ENCODE results near the gene ALDH1A2.

The ALDH1A2 gene

DNA sequence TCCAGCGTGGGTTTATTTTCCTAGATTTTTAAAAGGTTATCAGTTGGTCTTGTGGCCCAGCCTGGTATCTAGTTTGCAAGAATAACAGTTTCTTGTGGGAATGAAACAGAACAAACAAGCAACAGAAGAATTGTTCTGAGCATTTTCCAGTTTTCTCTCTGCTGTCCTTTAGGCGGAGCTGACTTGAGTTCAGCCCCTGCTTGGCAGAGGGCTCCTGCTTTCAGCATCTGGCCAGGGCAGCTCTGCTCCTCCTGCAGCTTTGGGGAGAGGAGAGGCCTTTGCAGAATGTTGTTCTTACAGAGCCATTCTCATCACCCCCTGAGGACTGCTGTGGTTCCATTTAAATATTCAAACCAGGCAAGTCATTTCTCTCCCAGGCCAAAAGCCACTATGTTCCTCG is 117.7 kb downstream of the ALDH1A2 start:
- H3K9me3 ChIP-seq (ENCODE audit: insufficient read depth, low read length): no peaks in the 10 kb centered on the region
- no peaks in the 10 kb centered on the region for H4K20me1 ChIP-seq (ENCODE audit: insufficient read depth, low read length)
- no peaks in the 10 kb centered on the region for H3K79me2 ChIP-seq (ENCODE audit: low read length)
- H3K36me3 ChIP-seq (replicated peaks; ENCODE audit: low read depth, low read length): no peaks in the 10 kb centered on the region
- H3K9ac ChIP-seq (ENCODE audit: low read length): no peak overlapping the region
- no peak overlapping the region for H3K4me2 ChIP-seq (ENCODE audit: low read length)
- H3K4me1 ChIP-seq (ENCODE audit: low read length): no peaks in the 10 kb centered on the region
- H2AFZ ChIP-seq (ENCODE audit: low read depth, low read length): no peak overlapping the region
- no peak overlapping the region for H3K4me3 ChIP-seq (ENCODE audit: low read length)
- no peak overlapping the region for H3K27ac ChIP-seq (ENCODE audit: low read length)
- peaks cover 9% of the 10 kb centered on the region for H3K27me3 ChIP-seq (ENCODE audit: low read depth, low read length)
- TF ChIP-seq CTCF (IDR thresholded peaks at IDR 0.05; ENCODE audit: low read depth, low read length): no peak
- TF ChIP-seq EZH2phosphoT487 (IDR thresholded peaks at IDR 0.05; ENCODE audit: low read depth): no peak

DNA sequence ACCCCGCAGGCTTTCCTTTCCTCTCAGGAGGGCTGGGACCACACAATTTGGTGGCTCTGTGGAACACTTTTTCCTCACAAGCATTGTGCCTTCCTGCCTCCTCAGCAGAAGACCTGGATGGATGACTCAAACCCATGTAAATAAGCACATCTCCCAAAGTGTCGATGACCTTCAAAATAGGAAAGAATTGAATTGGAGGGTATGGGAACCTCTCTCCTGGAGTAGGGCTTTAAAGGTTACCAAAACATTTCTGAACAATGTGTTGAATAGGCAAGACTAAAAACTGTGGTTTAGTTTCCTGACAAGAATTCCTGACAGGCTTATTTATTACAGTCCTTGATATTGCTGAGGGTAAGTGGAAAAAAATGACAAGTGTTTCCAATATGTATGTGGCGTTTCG is 118.2 kb downstream of the ALDH1A2 start:
- no peaks in the 10 kb centered on the region for H3K4me1 ChIP-seq (ENCODE audit: low read length)
- no peaks in the 10 kb centered on the region for H4K20me1 ChIP-seq (ENCODE audit: insufficient read depth, low read length)
- no peaks in the 10 kb centered on the region for H3K9me3 ChIP-seq (ENCODE audit: insufficient read depth, low read length)
- H3K4me3 ChIP-seq (ENCODE audit: low read length): no peak overlapping the region
- no peak overlapping the region for H3K4me2 ChIP-seq (ENCODE audit: low read length)
- no peak overlapping the region for H3K27ac ChIP-seq (ENCODE audit: low read length)
- peaks cover 9% of the 10 kb centered on the region for H3K27me3 ChIP-seq (ENCODE audit: low read depth, low read length)
- no peaks in the 10 kb centered on the region for H3K79me2 ChIP-seq (ENCODE audit: low read length)
- no peak overlapping the region for H3K9ac ChIP-seq (ENCODE audit: low read length)
- no peak overlapping the region for H2AFZ ChIP-seq (ENCODE audit: low read depth, low read length)
- no peaks in the 10 kb centered on the region for H3K36me3 ChIP-seq (replicated peaks; ENCODE audit: low read depth, low read length)
- TF ChIP-seq CTCF (IDR thresholded peaks at IDR 0.05; ENCODE audit: low read depth, low read length) (no peak), EZH2phosphoT487 (IDR thresholded peaks at IDR 0.05; ENCODE audit: low read depth) (no peak)

DNA sequence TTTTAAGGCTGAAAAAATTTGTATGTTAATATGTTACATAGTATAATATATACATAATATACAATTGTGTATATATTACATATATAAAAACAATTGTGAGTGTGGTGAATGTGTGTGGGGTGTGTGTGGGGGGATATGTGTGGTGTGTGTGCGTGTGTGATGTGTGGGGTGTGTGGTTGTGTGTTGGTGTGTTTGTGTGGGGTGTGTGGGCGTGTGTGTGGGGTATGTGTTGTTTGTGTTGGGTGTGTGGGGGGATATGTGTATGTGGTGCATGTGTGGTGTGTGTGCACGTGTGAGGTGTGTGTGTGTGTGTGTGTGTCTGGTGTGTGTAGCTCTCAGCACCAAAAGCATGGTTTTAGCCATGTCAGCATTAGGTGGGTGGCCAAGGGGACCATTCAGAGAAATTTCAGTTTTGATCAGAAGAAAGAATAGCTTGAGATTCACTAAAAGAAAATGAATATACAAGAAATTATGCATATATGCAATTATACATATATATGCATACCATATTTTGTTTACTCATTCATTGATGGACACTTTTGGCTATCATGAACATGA is 118.9 kb downstream of the ALDH1A2 start:
- Histone ChIP-seq H2AFZ (ENCODE audit: low read depth, low read length) (no peak overlapping the region), H3K4me1 (ENCODE audit: low read length) (no peaks in the 10 kb centered on the region), H3K4me3 (ENCODE audit: low read length) (no peak overlapping the region), H3K27me3 (ENCODE audit: low read depth, low read length) (peaks cover 9% of the 10 kb centered on the region), H3K9ac (ENCODE audit: low read length) (no peak overlapping the region), H3K27ac (ENCODE audit: low read length) (no peak overlapping the region), H3K79me2 (ENCODE audit: low read length) (no peaks in the 10 kb centered on the region), H3K4me2 (ENCODE audit: low read length) (no peak overlapping the region), H3K36me3 (replicated peaks; ENCODE audit: low read depth, low read length) (no peaks in the 10 kb centered on the region), H3K9me3 (ENCODE audit: insufficient read depth, low read length) (no peaks in the 10 kb centered on the region), H4K20me1 (ENCODE audit: insufficient read depth, low read length) (no peaks in the 10 kb centered on the region)
- no peak for TF ChIP-seq CTCF (IDR thresholded peaks at IDR 0.05; ENCODE audit: low read depth, low read length)
- TF ChIP-seq EZH2phosphoT487 (IDR thresholded peaks at IDR 0.05; ENCODE audit: low read depth): no peak

GRCh38 chr15:57945616-57946015 is 119.9 kb downstream of the ALDH1A2 start:
- Histone ChIP-seq H3K4me3 (ENCODE audit: low read length) (no peak overlapping the region), H3K27me3 (ENCODE audit: low read depth, low read length) (peaks cover 9% of the 10 kb centered on the region), H3K27ac (ENCODE audit: low read length) (no peak overlapping the region), H3K9ac (ENCODE audit: low read length) (no peak overlapping the region), H3K4me1 (ENCODE audit: low read length) (no peaks in the 10 kb centered on the region), H3K79me2 (ENCODE audit: low read length) (no peaks in the 10 kb centered on the region), H3K9me3 (ENCODE audit: insufficient read depth, low read length) (no peaks in the 10 kb centered on the region), H2AFZ (ENCODE audit: low read depth, low read length) (no peak overlapping the region), H3K4me2 (ENCODE audit: low read length) (no peak overlapping the region), H4K20me1 (ENCODE audit: insufficient read depth, low read length) (no peaks in the 10 kb centered on the region), H3K36me3 (replicated peaks; ENCODE audit: low read depth, low read length) (no peaks in the 10 kb centered on the region)
- TF ChIP-seq CTCF (IDR thresholded peaks at IDR 0.05; ENCODE audit: low read depth, low read length) (no peak), EZH2phosphoT487 (IDR thresholded peaks at IDR 0.05; ENCODE audit: low read depth) (no peak)

Data from OCI-LY3 (cell line).